Nephron (organoid): ENCODE measurements around the gene CD36.

Experiments used
- H3K27ac Mint-ChIP-seq, 3 experiments: 2 replicates each; pipeline ENCODE4 v1.8.0; 2020; ENCODE audit warnings: mixed read lengths in 3 of 3, mild to moderate bottlenecking in 2 of 3, moderate library complexity in 1 of 3
- H3K27me3 Mint-ChIP-seq: 2 replicates; pipeline ENCODE4 v1.8.0; 2021; ENCODE audit warnings: low read depth, mild to moderate bottlenecking, moderate library complexity, mixed read lengths
- H3K36me3 Mint-ChIP-seq: 2 replicates; pipeline ENCODE4 v1.8.0; 2020; ENCODE audit warnings: low read depth, mixed read lengths
- H3K4me1 Mint-ChIP-seq: 2 replicates; pipeline ENCODE4 v1.8.0; 2020; ENCODE audit warnings: mixed read lengths
- H3K4me3 Mint-ChIP-seq, 3 experiments: 2 replicates each; pipeline ENCODE4 v1.8.0; 2020; ENCODE audit warnings: mild to moderate bottlenecking in 3 of 3, mixed read lengths in 3 of 3, moderate library complexity in 2 of 3
- H3K9me3 Mint-ChIP-seq: 2 replicates; pipeline ENCODE4 v1.8.0; 2020; ENCODE audit warnings: mixed read lengths
- CTCF ChIP-seq, 3 experiments: fragments of 200-600 bp; sonication (generic); IDR thresholded peaks; one replicate each; pipeline ENCODE4 v1.5.0; 2021; ENCODE audit warnings: antibody characterized with exemption in 3 of 3; ENCODE audit not compliant: unreplicated experiment in 3 of 3

Gene CD36

DNA sequence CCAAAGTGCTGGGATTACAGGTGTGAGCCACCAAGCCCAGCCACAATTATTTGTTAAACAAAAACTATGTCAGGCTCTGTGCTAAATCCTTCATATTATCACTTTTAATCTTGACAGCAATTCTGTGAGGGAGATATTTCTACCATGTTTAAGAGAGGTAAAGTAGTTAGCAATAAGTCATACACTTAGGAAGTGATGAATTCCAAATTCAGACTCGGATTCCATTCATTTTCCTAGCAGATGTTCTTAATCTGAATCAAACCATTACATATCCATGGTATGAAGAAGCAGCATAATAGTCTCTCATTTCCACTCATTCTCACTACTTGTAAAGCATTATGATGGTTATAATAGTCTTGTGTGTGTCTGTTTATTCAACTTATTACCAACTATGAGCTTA lies 2.9 kb upstream of the CD36 start:
- no peak for TF ChIP-seq CTCF (IDR thresholded peaks at IDR 0.05; ENCODE audit: unreplicated experiment in 3 of 3)
- H3K27ac Mint-ChIP-seq: no peak overlapping the region
- no peak overlapping the region for H3K4me3 Mint-ChIP-seq
- H3K9me3 Mint-ChIP-seq: no peaks in the 10 kb centered on the region
- H3K27me3 Mint-ChIP-seq: no peaks in the 10 kb centered on the region
- peaks cover 11% of the 10 kb centered on the region for H3K4me1 Mint-ChIP-seq
- no peaks in the 10 kb centered on the region for H3K36me3 Mint-ChIP-seq

DNA sequence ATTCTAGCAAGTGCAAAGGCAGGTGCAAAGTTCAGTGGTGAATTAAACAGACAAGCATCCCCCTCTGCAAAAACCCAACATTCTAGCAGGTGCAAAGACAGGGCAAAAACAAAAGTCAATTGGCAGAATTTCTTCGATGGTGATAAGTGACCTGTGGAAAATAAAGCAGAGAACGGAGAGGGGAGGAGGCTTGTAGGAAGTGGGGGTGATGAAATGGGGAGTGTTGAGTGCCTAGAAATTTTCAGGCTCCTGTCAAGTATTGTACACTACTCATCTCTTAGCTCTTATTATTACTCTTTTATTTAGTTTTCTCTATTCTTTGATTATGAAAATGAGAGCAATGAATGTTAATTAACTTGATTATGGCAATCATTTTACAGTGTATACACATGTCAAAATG lies 2.4 kb upstream of the CD36 start:
- no peaks in the 10 kb centered on the region for H3K9me3 Mint-ChIP-seq
- H3K36me3 Mint-ChIP-seq: no peaks in the 10 kb centered on the region
- H3K4me3 Mint-ChIP-seq: no peak overlapping the region
- H3K27me3 Mint-ChIP-seq: no peaks in the 10 kb centered on the region
- TF ChIP-seq CTCF (IDR thresholded peaks at IDR 0.05; ENCODE audit: unreplicated experiment in 3 of 3): no peak
- no peak overlapping the region for H3K27ac Mint-ChIP-seq
- peaks cover 11% of the 10 kb centered on the region for H3K4me1 Mint-ChIP-seq

GRCh38 chr7:80636709-80637108 lies 1.7 kb upstream of the CD36 start:
- no peaks in the 10 kb centered on the region for H3K36me3 Mint-ChIP-seq
- peaks cover 11% of the 10 kb centered on the region for H3K4me1 Mint-ChIP-seq
- H3K4me3 Mint-ChIP-seq: no peak overlapping the region
- H3K27ac Mint-ChIP-seq: no peak overlapping the region
- TF ChIP-seq CTCF (IDR thresholded peaks at IDR 0.05; ENCODE audit: unreplicated experiment in 3 of 3): no peak
- H3K9me3 Mint-ChIP-seq: no peaks in the 10 kb centered on the region
- H3K27me3 Mint-ChIP-seq: no peaks in the 10 kb centered on the region

DNA sequence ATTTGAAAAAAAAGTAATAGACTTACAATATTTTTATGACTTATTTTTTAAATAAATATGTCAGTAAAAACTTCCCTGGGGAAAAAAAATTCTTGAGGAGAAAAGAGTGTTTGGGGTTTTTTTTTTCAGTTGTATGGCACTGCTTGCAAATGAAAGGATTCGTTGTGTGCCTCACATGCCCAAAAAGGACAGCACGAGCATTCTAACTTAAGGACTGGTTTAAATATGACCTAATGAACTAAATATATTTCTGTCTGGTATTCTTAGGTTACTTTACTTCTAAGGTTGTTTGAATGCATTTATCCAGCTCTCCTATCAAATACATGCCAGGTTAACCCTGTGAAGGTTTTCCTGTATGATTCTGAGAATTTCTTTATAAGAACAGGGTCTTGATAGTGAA lies 988 bp upstream of the CD36 start:
- Mint-ChIP-seq H3K9me3 (no peaks in the 10 kb centered on the region), H3K36me3 (no peaks in the 10 kb centered on the region), H3K27ac (no peak overlapping the region), H3K4me3 (peak overlapping the region in 1 of 3 experiments; percentile 70), H3K4me1 (peaks cover 11% of the 10 kb centered on the region), H3K27me3 (no peaks in the 10 kb centered on the region)
- TF ChIP-seq CTCF (IDR thresholded peaks at IDR 0.05; ENCODE audit: unreplicated experiment in 3 of 3): no peak

DNA sequence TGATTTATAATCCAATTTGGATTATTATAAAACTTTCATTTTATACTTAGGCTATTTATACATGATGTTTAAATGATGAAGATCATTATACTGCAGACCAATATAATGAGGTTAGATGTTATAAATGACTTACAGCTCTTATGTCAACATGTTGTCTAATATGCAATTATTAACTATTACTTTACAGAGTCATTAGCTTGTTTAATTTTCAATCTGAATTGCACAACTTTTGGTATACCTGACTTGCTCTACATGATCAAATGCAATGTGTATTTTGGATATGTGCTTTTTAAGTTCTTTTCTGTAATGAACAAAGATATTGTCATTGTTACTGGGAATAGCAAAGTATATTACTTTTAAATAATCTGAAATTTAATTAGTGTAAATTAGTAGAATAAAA lies 569 bp downstream of the CD36 start:
- no peaks in the 10 kb centered on the region for H3K27me3 Mint-ChIP-seq
- TF ChIP-seq CTCF (IDR thresholded peaks at IDR 0.05; ENCODE audit: unreplicated experiment in 3 of 3): no peak

DNA sequence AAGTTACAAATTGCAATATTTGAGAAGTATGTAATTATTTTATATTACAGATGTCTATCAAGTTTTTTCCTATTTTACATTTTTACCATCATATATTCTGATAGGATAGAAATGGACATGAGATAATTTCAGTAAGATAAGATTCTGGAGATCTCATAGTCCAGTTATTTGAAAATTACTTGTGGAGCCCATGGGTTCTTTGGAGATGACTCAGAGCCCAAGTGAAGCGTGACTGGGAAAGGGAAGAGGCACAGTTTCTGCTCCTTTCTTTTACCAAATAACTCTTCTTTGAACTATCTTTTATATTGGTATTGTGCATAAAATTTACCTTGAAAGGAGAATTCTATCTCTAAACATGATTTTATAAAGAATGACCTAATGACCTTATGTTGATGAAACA lies 2.4 kb downstream of the CD36 start:
- H3K27me3 Mint-ChIP-seq: no peaks in the 10 kb centered on the region
- no peak for TF ChIP-seq CTCF (IDR thresholded peaks at IDR 0.05; ENCODE audit: unreplicated experiment in 3 of 3)
- H3K9me3 Mint-ChIP-seq: no peaks in the 10 kb centered on the region

More for the DNA sequence above, 569 bp downstream of the CD36 start:
- Mint-ChIP-seq H3K36me3 (no peaks in the 10 kb centered on the region), H3K4me1 (peaks cover 11% of the 10 kb centered on the region), H3K4me3 (no peak overlapping the region), H3K27ac (no peak overlapping the region), H3K9me3 (no peaks in the 10 kb centered on the region)

More for the DNA sequence above, 2.4 kb downstream of the CD36 start:
- peaks cover 9% of the 10 kb centered on the region for H3K4me1 Mint-ChIP-seq
- H3K27ac Mint-ChIP-seq: no peak overlapping the region
- H3K36me3 Mint-ChIP-seq: no peaks in the 10 kb centered on the region
- H3K4me3 Mint-ChIP-seq: no peak overlapping the region
